G401 (cell line): Measurements from ENCODE around the gene APP. TPM values are rescaled to one million over a fixed set of nuclear protein-coding genes. Genes with fewer than 3 reads are reported as not detected.

Experiments used
- DNase-seq: peaks from one replicate; pipeline ENCODE4 v3.0.0-alpha.2; 2015; ENCODE audit warnings: low spot score
- in situ Hi-C: cut with HindIII; loops from 2 replicates; pipeline ENCODE4 v1.10.0; 2016; ENCODE audit warnings: low sequenced_read_pairs, mixed read lengths
- total RNA-seq: library from RNA; depleted of rRNA; stranded (reverse); fragments of >200 nt; shearing (Covaris generic); gene quantifications from 2 replicates; pipeline ENCODE4 v1.2.3, GENCODE V29; 2014

The APP gene
- total RNA-seq, 1 experiment from 2014 or later: 254 TPM

- in situ Hi-C loops: no loop called here
- DNase-seq: no peak
Measured at GRCh38 chr21:26112975-26113374, 57.6 kb downstream of the APP start.

- in situ Hi-C loops: no loop called here
- no peak for DNase-seq
Measured at GRCh38 chr21:26112127-26112742, 58.3 kb downstream of the APP start.

- no peak for DNase-seq
- in situ Hi-C loops: no loop called here
Measured at GRCh38 chr21:26110715-26111114, 59.9 kb downstream of the APP start.

GRCh38 chr21:26107429-26107828, 63.1 kb downstream of the APP start:
- DNase-seq: no peak
- in situ Hi-C loops: no loop called here

GRCh38 chr21:26106562-26106961, 64.0 kb downstream of the APP start:
- in situ Hi-C loops: no loop called here
- no peak for DNase-seq

- in situ Hi-C loops: no loop called here
- DNase-seq: no peak
Measured at GRCh38 chr21:26105819-26106218, 64.8 kb downstream of the APP start.

GRCh38 chr21:26100573-26100972, 70.0 kb downstream of the APP start:
- in situ Hi-C loops: no loop called here
- DNase-seq: no peak

GRCh38 chr21:26099610-26100219, 70.9 kb downstream of the APP start:
- DNase-seq: no peak
- in situ Hi-C loops: no loop called here

- in situ Hi-C loops: no loop called here
- no peak for DNase-seq
Measured at GRCh38 chr21:26098772-26099397, 71.7 kb downstream of the APP start.

GRCh38 chr21:26097475-26097874, 73.1 kb downstream of the APP start:
- DNase-seq: no peak
- in situ Hi-C loops: no loop called here

- in situ Hi-C loops: no loop called here
- no peak for DNase-seq
Measured at GRCh38 chr21:26096494-26097371, 73.8 kb downstream of the APP start.

- DNase-seq: no peak
Measured at GRCh38 chr21:26095131-26095530, 75.4 kb downstream of the APP start.

GRCh38 chr21:26093122-26093521, 77.4 kb downstream of the APP start:
- in situ Hi-C loops: no loop called here
- DNase-seq: no peak

More at GRCh38 chr21:26095131-26095530, 75.4 kb downstream of the APP start:
- in situ Hi-C loops: no loop called here

GRCh38 chr21:26091480-26092018, 79.0 kb downstream of the APP start:
- no peak for DNase-seq
- in situ Hi-C loops: no loop called here

- in situ Hi-C loops: no loop called here
- no peak for DNase-seq
Measured at GRCh38 chr21:26089730-26090129, 80.8 kb downstream of the APP start.

- in situ Hi-C loops: no loop called here
- no peak for DNase-seq
Measured at GRCh38 chr21:26087223-26087918, 83.2 kb downstream of the APP start.

GRCh38 chr21:26085882-26086281, 84.7 kb downstream of the APP start:
- in situ Hi-C loops: no loop called here
- DNase-seq: no peak

- in situ Hi-C loops: no loop called here
- no peak for DNase-seq
Measured at GRCh38 chr21:26085127-26085526, 85.4 kb downstream of the APP start.

GRCh38 chr21:26082549-26082948, 88.0 kb downstream of the APP start:
- no peak for DNase-seq
- in situ Hi-C loops: no loop called here
